ENCODE measurements around the gene IRX5. TPM values are rescaled to one million over a fixed set of nuclear protein-coding genes. Genes with fewer than 3 reads are reported as not detected.

The IRX5 gene
- total RNA-seq, 1 experiment from 2014 or later: 0.86 TPM

DNA sequence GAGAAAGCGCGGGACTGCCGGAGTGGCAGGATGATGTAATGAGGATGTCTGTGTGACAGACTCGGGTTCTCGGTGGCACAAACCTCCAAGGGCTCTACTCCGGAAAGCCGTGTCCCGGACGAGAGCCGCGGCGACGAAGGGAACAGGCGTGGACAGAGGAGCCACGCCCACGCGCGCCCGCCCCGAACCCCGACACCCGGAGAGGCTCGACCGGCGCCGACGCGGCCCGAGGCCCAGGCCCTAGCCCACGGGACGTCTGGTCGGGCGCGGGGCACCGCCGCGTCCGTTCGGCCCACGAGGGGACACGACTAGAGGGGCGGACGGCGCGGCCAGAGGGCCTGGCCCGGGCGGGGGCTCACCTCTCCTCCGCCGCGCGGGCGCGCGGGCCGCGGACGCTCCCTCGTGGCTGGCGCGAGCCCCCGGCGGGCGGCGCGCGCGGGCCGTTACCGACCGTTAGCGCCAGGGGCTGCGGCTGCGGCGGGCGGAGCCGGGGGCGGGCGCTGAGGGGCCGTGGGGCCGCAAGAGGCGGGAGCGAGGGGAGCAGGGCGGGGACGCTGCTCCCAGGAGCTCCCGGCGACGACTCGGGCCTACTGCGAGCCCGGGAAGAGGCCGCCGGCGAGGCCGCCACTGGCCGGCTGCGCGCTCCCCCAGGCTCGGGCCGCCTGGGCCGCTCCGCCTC lies 2.1 kb upstream of the IRX5 start (continued):
- TF ChIP-seq, protein P1, sequence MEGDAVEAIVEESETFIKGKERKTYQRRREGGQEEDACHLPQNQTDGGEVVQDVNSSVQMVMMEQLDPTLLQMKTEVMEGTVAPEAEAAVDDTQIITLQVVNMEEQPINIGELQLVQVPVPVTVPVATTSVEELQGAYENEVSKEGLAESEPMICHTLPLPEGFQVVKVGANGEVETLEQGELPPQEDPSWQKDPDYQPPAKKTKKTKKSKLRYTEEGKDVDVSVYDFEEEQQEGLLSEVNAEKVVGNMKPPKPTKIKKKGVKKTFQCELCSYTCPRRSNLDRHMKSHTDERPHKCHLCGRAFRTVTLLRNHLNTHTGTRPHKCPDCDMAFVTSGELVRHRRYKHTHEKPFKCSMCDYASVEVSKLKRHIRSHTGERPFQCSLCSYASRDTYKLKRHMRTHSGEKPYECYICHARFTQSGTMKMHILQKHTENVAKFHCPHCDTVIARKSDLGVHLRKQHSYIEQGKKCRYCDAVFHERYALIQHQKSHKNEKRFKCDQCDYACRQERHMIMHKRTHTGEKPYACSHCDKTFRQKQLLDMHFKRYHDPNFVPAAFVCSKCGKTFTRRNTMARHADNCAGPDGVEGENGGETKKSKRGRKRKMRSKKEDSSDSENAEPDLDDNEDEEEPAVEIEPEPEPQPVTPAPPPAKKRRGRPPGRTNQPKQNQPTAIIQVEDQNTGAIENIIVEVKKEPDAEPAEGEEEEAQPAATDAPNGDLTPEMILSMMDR (IDR thresholded peaks at IDR 0.05 in 2 of 3, conservative IDR thresholded peaks at IDR 0.05 in 1 of 3; ENCODE audit: borderline replicate concordance in 1 of 3, insufficient read depth in 1 of 3, low read depth in 2 of 3, low read length in 2 of 3): no peak
- TF ChIP-seq EZH2 (IDR thresholded peaks at IDR 0.05) (no peak), MAX (IDR thresholded peaks at IDR 0.05) (peak; percentile 12; the same call in 1 of the 2 replicates), JUND (IDR thresholded peaks at IDR 0.05) (no peak), ZFX (IDR thresholded peaks at IDR 0.05) (peak; percentile 56; the same call in 1 of the 2 replicates), FOSL1 (IDR thresholded peaks at IDR 0.05; ENCODE audit: low read depth) (no peak)

DNA sequence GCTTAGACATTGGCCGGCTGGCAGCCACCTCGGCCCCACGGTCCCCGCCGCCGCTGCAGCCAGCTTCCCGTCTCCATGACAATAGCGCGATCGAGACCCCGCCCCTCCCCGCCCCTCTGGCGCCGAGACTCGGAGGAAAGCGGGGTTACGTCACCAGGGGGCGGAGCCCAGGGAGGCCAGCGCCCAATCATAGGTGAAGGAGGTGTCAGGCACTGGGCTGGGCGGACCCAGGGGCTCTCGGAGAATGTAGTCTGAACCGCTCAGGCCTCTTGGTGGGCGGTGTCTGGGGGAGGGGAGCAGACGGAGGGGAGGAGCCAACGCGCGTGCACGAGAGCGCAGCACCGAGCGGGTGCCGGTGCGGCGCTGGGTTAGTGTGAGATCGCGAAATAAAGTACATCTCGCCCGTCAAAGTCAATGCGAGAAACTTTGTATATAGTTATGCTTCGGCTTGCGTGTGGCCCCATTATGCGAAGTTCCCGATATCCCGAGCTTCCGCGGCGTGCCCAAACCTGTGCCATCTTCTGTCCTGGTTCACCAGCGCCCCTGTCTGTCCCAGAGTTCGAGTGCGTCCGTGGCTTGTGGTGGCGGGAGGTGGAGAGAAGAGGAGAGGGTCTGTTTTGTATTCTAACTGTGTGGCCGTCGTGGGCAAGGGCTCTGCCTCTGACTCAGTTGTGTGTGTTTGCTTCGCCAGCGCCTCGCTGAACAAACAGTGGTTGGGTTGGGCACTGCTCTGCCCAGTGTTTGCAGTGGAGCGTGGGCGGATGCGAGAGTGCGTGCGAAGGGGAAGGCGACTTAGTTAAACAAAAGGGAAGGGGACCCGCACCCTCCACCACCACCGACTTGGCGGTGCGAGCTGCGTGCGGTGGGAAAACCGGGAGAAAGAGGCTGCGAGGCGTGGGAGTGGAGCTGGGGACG lies 1.3 kb upstream of the IRX5 start:
- intact Hi-C loops (cut with micrococcal nuclease): loop anchor here (10.0 kb wide), 1 partner anchor 1155 kb away; no protein-coding TSS in a partner anchor

More for the DNA sequence above, 1.3 kb upstream of the IRX5 start:
- H3K4me1 ChIP-seq (ENCODE audit: control insufficient read depth in 1 of 2, insufficient read depth in 2 of 2, low read length in 2 of 2): peaks cover 0 to 7% of the 10 kb centered on the region in 2 experiments; a peak in 1 of 4 replicates
- TF ChIP-seq ZNF274 (IDR thresholded peaks at IDR 0.05; ENCODE audit: low read depth, low read length): no peak
- TF ChIP-seq POLR2A (IDR thresholded peaks at IDR 0.05; ENCODE audit: borderline replicate concordance, extremely low read depth, insufficient read depth, insufficient read length): no peak
- no peak for TF ChIP-seq EZH2 (IDR thresholded peaks at IDR 0.05)
- TF ChIP-seq YY1 (IDR thresholded peaks at IDR 0.05; ENCODE audit: extremely low read depth, insufficient replicate concordance, low read depth, low read length): no peak
- TF ChIP-seq RAD21 (IDR thresholded peaks at IDR 0.05; ENCODE audit: low read depth): no peak; the same call in 1 of the 2 replicates
- TF ChIP-seq, protein P1 (IDR thresholded peaks at IDR 0.05 in 2 of 3, conservative IDR thresholded peaks at IDR 0.05 in 1 of 3; ENCODE audit: borderline replicate concordance in 1 of 3, insufficient read depth in 1 of 3, low read depth in 2 of 3, low read length in 2 of 3): 0 out of 6 replicates have a peak, but pooled peaks of 1 of the 3 experiments have one; percentile 19
- peak; percentile 81 for TF ChIP-seq EGR1 (IDR thresholded peaks at IDR 0.05; ENCODE audit: low read depth)
- TF ChIP-seq JUND (IDR thresholded peaks at IDR 0.05): no peak
- no peak for TF ChIP-seq ZFX (IDR thresholded peaks at IDR 0.05)
- TF ChIP-seq CEBPB (IDR thresholded peaks at IDR 0.05; ENCODE audit: low read depth): no peak
- peak; percentile 63 for TF ChIP-seq SP1 (IDR thresholded peaks at IDR 0.05; ENCODE audit: low read depth)
- peak overlapping the region; percentile 35; the same call in 1 of the 2 replicates for H3K9ac ChIP-seq (ENCODE audit: low read length)
- H3K9me2 ChIP-seq (ENCODE audit: insufficient read depth): no peaks in the 10 kb centered on the region
- POLR2A ChIA-PET: interaction anchor here (0.6 kb wide), 1 partner anchor 111 kb away, joined by 3 read pairs; no protein-coding TSS in a partner anchor
- no TSS peak for BruUV-seq (replicated peaks)
- no peaks in the 10 kb centered on the region for H3K79me2 ChIP-seq (ENCODE audit: insufficient read depth, low read length)
- RAD21 ChIA-PET (ENCODE audit: low non-redundant PET in 1 of 2, low total read pairs in 2 of 2, uncharacterized antibody in 2 of 2, unreplicated experiment in 2 of 2): no interaction called here
- H3K27ac ChIP-seq (ENCODE audit: low read depth, low read length): peak overlapping the region; percentile 76; the same call in 1 of the 2 replicates
- no peaks in the 10 kb centered on the region for H3K9me3 ChIP-seq (ENCODE audit: control insufficient read depth in 1 of 2, insufficient read depth in 1 of 2, low read depth in 1 of 2, low read length in 2 of 2)
- H4K20me1 ChIP-seq (ENCODE audit: insufficient read depth): no peaks in the 10 kb centered on the region; the same call in 1 of the 2 replicates
- H3K27me3 ChIP-seq (ENCODE audit: insufficient read depth, low read length): peaks cover 20% of the 10 kb centered on the region
- H3K4me3 ChIP-seq (replicated peaks in 1 of 2; ENCODE audit: low read depth in 1 of 2, low read length in 2 of 2): peak overlapping the region; percentile 47 to 60
- ATAC-seq (peak; percentile 88), DNase-seq (ENCODE audit: low read depth, low spot score) (peak; percentile 87)
- peak overlapping the region; percentile 82 for H2AFZ ChIP-seq (ENCODE audit: low read depth, low read length, poor library complexity, severe bottlenecking)
- CTCF ChIA-PET: no interaction called here
- no peaks in the 10 kb centered on the region for H3K36me3 ChIP-seq (ENCODE audit: control insufficient read depth in 1 of 2, insufficient read depth in 2 of 2, low read length in 2 of 2)
- H3K4me2 ChIP-seq (ENCODE audit: low read length): peak overlapping the region; percentile 89
